HEK293T (cell line): ENCODE results near the gene CNOT1.

ENCODE experiments used
- CTBP1 ChIP-seq: fragments of 450-650 bp; IDR thresholded peaks from 2 replicates; pipeline ENCODE4 v1.6.1; 2016; ENCODE audit warnings: borderline replicate concordance
- FOXK2 ChIP-seq: fragments of 450-650 bp; IDR thresholded peaks from 2 replicates; pipeline ENCODE4 v1.6.1; 2016; ENCODE audit warnings: mild to moderate bottlenecking
- NFRKB ChIP-seq: fragments of 450-650 bp; IDR thresholded peaks from 2 replicates; pipeline ENCODE4 v1.6.1; 2016; ENCODE audit warnings: mild to moderate bottlenecking, moderate library complexity

DNA sequence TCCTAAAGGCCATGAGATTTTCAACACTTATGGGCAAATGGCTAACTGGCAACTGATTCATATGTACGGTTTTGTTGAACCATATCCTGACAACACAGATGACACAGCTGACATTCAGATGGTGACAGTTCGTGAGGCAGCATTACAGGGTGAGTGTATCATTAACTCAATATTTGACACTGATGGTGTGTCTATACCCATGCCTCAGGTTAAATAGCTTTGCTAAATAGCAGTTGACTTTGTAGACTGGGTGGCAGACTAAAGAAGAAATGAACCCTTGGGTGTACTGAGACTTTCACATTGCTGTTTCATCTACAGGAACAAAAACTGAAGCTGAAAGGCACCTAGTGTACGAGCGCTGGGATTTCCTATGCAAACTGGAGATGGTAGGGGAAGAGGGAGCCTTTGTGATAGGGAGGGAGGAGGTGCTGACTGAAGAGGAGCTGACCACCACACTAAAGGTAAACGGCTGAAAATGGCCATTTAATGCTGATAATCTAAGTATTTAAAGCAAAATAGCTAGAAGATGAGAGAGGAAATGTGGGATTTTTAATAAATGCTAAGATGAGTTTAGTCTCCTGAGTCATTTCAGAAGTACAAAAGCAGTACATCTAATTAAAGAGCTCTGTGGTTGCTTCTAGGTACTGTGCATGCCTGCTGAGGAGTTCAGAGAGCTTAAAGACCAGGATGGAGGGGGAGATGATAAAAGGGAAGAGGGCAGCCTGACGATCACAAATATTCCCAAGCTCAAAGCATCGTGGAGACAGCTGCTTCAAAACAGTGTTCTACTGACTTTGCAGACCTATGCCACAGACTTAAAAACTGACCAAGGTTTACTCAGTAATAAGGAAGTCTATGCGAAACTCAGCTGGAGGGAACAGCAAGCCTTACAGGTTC, 111.3 kb downstream of the CNOT1 start:
- no peak for TF ChIP-seq NFRKB
- TF ChIP-seq CTBP1: no peak
- no peak for TF ChIP-seq FOXK2
